GM12864 (cell line): Measurements from ENCODE around the gene TDRD15.

Experiments used
- DNase-seq: peaks from one replicate; pipeline ENCODE4 v3.0.0-alpha.2; 2011; ENCODE audit warnings: low read depth
- H3K4me3 ChIP-seq: 2 replicates; pipeline ENCODE4 v1.5.1; 2011; ENCODE audit warnings: mild to moderate bottlenecking, low read depth, low read length, control low read depth
- TF ChIP-seq, protein P1 (sequence below): IDR thresholded peaks from 2 replicates; pipeline ENCODE4 v1.5.1; 2011; ENCODE audit warnings: low read depth, mild to moderate bottlenecking, moderate library complexity, low read length, control low read depth, inconsistent platforms; ENCODE audit errors: missing control alignments

The TDRD15 gene

DNA sequence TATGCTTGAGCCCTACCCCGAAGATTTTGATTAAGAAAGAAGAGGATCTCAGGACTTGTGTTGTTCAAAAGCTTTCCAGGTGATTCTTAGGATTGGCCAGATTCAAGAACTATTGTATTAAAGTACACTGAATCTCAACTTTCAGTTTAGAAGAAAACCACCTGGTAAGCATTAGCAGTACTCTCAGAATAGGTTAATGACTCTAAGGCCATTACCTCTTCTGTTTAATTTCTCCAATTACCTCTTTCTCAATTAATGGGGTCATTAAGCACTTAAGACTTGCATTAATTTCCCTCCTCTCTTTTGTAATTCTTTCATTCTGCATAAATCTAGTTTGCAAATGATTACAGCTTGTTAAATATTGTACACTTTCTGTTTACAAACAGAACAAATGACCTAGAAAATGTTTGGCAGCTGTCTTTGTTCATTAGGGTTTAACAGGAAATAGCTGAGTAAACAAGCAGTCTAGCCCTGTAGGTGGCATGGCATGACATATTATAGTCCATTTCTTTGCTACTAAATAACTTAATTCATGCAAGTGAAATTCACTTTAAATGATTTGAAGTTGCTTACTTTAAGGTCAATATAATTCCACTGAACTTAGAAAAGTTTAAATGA lies 20.4 kb upstream of the TDRD15 start:
- TF ChIP-seq, protein P1, sequence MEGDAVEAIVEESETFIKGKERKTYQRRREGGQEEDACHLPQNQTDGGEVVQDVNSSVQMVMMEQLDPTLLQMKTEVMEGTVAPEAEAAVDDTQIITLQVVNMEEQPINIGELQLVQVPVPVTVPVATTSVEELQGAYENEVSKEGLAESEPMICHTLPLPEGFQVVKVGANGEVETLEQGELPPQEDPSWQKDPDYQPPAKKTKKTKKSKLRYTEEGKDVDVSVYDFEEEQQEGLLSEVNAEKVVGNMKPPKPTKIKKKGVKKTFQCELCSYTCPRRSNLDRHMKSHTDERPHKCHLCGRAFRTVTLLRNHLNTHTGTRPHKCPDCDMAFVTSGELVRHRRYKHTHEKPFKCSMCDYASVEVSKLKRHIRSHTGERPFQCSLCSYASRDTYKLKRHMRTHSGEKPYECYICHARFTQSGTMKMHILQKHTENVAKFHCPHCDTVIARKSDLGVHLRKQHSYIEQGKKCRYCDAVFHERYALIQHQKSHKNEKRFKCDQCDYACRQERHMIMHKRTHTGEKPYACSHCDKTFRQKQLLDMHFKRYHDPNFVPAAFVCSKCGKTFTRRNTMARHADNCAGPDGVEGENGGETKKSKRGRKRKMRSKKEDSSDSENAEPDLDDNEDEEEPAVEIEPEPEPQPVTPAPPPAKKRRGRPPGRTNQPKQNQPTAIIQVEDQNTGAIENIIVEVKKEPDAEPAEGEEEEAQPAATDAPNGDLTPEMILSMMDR = no peak
- DNase-seq = no peak
- no peak overlapping the region for H3K4me3 ChIP-seq

DNA sequence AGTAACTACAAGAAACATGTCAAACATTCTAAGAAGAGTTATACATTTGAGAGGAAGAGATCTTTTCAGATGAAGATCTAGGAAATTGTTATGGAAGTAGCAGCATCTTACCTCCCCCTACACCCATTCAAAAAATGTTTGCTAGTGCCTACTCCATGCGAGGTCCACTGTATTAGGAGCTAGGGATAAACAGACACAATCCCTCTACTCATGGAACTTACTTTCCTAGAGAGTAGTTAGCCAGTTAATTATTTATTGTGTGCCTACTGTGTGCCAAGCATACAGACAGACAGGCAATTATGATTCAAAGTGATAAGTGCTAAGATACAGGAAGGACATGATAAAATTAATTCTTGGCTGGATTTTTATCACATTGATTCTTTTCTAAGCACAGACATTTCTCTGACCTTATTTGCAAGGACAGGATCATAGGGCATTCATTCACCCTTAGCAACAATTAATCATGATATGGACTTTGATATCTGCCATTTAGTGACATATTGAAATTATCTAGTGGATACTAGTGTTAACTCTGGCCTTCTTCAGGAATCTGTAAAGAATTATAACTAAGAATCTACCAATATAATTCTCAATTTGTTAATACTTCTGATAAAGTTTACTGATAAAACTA lies 19.6 kb upstream of the TDRD15 start:
- TF ChIP-seq, protein P1 = no peak
- H3K4me3 ChIP-seq = no peak overlapping the region

DNA sequence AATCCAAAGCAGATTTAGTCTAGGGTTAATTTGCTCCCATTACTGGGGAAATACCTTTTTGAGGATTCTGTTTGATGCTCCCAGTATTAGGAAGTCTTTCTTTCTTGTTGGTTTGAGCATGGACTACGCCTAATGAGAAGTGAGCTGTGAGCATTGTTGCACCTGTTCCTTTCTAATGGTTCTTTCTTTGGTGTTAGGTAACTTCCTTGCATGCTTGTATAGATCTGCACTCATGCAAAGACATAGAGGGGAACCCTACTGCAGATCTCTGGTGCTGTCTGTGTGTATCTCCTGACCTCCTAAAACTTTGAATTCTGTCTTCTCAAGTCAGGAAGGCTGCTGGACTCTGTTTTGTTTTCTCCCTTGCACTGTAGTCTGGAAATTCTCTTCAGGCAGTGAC lies 12.8 kb upstream of the TDRD15 start:
- TF ChIP-seq, protein P1 = no peak
- no peak overlapping the region for H3K4me3 ChIP-seq
- DNase-seq = no peak

More for the DNA sequence above, 19.6 kb upstream of the TDRD15 start:
- no peak for DNase-seq

DNA sequence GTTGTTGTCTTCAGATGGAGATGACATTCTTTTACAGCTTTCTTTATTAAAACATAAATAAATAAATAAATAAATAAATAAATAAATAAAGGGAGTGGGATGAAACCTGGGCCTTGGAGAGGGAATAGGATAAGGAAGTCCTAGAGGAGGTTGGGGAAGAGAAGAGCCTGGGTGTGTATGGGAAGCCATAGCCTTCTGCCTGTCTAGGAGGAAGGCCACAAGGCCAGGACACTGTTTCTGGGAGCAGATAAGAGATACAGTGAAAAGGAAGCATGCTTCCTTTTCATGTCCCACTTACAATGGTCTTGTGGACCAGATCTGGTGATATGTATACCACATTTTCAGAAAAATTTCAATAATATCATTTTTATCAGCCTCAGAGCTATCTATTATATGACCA lies 6.1 kb upstream of the TDRD15 start:
- no peak overlapping the region for H3K4me3 ChIP-seq
- DNase-seq = no peak
- TF ChIP-seq, protein P1 = no peak

DNA sequence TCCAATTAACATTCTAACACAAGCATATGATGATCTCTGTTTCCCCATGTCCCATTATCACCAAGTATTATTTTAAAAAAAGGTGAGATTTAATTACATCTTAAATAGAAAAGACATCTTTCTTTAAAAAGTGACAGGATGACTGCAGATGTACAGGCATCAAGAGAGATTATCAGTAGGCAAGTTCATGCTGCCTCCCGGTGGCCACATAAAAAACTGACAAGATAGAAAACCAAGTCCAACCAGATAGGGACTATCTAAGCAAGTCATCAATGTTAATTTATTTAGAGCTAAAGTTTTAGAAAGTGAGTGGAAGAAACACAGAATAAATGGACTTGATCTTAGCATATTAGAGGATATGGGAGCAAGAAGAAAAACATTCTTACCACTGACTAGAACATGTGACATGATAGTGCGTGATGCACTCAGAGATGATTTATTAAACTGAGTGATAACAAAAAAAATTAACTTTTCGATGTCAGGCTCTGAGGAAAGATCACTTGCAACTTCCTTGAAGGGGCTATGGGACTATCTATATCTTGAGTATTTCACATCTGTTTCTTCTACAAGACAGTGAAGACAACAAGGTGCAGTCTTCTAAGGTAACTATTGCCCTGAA lies 5.4 kb upstream of the TDRD15 start:
- H3K4me3 ChIP-seq = no peak overlapping the region
- TF ChIP-seq, protein P1 = peak; percentile 43
- DNase-seq = no peak

DNA sequence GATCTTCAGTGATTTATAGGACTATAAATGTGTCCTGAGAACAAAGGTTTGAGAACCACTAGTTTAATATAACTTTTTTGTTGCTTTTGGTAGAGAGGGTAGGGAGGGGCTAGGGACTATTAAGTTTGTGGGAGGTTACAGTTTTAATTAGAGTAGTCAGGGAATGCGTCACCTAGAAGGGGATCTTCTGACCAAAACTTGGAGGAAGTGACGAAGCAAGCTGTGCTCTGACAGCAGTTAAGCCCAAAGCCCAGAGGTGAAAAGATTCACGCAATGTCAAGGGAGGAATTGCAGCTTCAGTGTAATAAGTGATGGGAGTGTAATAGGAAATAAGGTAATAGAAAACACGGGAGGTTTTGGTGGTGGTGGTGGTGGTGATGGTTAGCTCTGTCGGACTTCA lies 8.1 kb downstream of the TDRD15 start:
- no peak overlapping the region for H3K4me3 ChIP-seq
- TF ChIP-seq, protein P1 = no peak
- DNase-seq = no peak

DNA sequence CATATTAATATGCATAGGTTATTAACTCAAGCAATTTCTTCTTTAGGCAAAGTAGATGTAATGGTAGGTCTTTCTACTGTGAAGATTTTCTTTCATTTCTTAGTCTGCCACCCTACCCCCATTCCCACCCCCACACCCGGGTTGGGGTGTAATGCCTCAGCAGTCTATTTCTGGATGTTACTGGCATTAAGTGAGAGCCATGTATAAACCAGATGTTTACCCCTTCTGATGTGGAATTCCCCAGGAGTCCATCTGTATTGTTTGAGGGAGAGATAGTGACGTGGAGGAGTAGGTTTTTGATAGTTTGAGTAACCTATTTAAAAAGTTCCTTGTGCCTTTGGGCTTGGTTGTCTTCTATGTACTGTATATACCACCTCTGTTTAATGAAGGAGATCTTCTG lies 11.8 kb downstream of the TDRD15 start:
- TF ChIP-seq, protein P1 = no peak
- H3K4me3 ChIP-seq = no peak overlapping the region

More for the DNA sequence above, 11.8 kb downstream of the TDRD15 start:
- no peak for DNase-seq
